ENCODE data around the gene SEPSECS.

- TF ChIP-seq CTCF (IDR thresholded peaks at IDR 0.05) (no peak), POLR2AphosphoS5 (IDR thresholded peaks at IDR 0.05; ENCODE audit: insufficient read depth in 1 of 2, low read depth in 1 of 2) (no peak)
These were observed 9.2 kb upstream of the SEPSECS start for GRCh38 chr4:25169446-25169845.

Measured in vagina (tissue), 2 donors.